Endodermal cell (in vitro differentiated cells): Measurements from ENCODE around the gene BUD31. TPM values are rescaled to one million over a fixed set of nuclear protein-coding genes. Genes with fewer than 3 reads are reported as not detected.
A peak's percentile ranks its signal among the peaks of the same experiment; 100 is the strongest.

Source experiments
- DNase-seq: peaks from one replicate; pipeline ENCODE4 v3.0.0-alpha.2; 2017
- H3K27ac ChIP-seq: 2 replicates; pipeline ENCODE4 v1.5.1; 2013; ENCODE audit warnings: mild to moderate bottlenecking, low read depth, low read length, moderate library complexity
- H3K27me3 ChIP-seq: 2 replicates; pipeline ENCODE4 v1.6.1; 2013; ENCODE audit warnings: mild to moderate bottlenecking, low read length, moderate library complexity; ENCODE audit not compliant: insufficient read depth, control insufficient read depth, poor library complexity, severe bottlenecking
- H3K36me3 ChIP-seq: 2 replicates; pipeline ENCODE4 v1.7.0; 2013; ENCODE audit warnings: mild to moderate bottlenecking, low read length, moderate library complexity; ENCODE audit not compliant: control insufficient read depth, insufficient read depth
- H3K4me1 ChIP-seq: one replicate; pipeline ENCODE4 v1.7.0; 2013; ENCODE audit warnings: low read length; ENCODE audit not compliant: control insufficient read depth, insufficient read depth
- H3K4me3 ChIP-seq: 2 replicates; pipeline ENCODE4 v1.5.1; 2013; ENCODE audit warnings: mild to moderate bottlenecking, low read length, moderate library complexity
- H3K9ac ChIP-seq: 2 replicates; pipeline ENCODE4 v1.6.1; 2013; ENCODE audit warnings: mild to moderate bottlenecking, low read length, moderate library complexity; ENCODE audit not compliant: poor library complexity, severe bottlenecking; ENCODE audit errors: extremely low read depth
- H3K9me3 ChIP-seq: 2 replicates; pipeline ENCODE4 v1.6.1; 2013; ENCODE audit warnings: mild to moderate bottlenecking, low read length, moderate library complexity; ENCODE audit not compliant: control insufficient read depth
- H3K27ac Mint-ChIP-seq: 2 replicates; pipeline ENCODE4 v1.8.0; 2020; ENCODE audit warnings: mixed read lengths
- H3K27me3 Mint-ChIP-seq: 2 replicates; pipeline ENCODE4 v1.8.0; 2021; ENCODE audit warnings: mild to moderate bottlenecking, mixed read lengths; ENCODE audit not compliant: insufficient read depth
- H3K36me3 Mint-ChIP-seq: 2 replicates; pipeline ENCODE4 v1.8.0; 2020; ENCODE audit warnings: low read depth, mixed read lengths
- H3K4me1 Mint-ChIP-seq: 2 replicates; pipeline ENCODE4 v1.8.0; 2020; ENCODE audit warnings: mixed read lengths
- H3K4me3 Mint-ChIP-seq: 2 replicates; pipeline ENCODE4 v1.8.0; 2020; ENCODE audit warnings: mild to moderate bottlenecking, moderate library complexity, mixed read lengths
- H3K9me3 Mint-ChIP-seq: 2 replicates; pipeline ENCODE4 v1.8.0; 2020; ENCODE audit warnings: mild to moderate bottlenecking, mixed read lengths
- CTCF ChIP-seq: fragments of 200-600 bp; sonication (generic); conservative IDR thresholded peaks from 2 replicates; pipeline ENCODE4 v1.5.0; 2021; ENCODE audit warnings: antibody characterized with exemption, mild to moderate bottlenecking
- WGBS, 2 experiments: methylation state at CpG; one replicate each; pipeline versions ENCODE4 v1.1.5 to v1.1.7; 2013; ENCODE audit warnings: missing lambda C conversion rate in 2 of 2, mixed read lengths in 1 of 2; ENCODE audit not compliant: insufficient coverage in 1 of 2, insufficient read length in 1 of 2; 5-methylcytosine and 5-hydroxymethylcytosine counted together
- total RNA-seq, 2 donors: library from RNA; stranded (reverse); fragmentation: NEBNext Ultra II Directional in 1 of 2; extraction: Animal tissue kit (Norgen Biotek cat#: 25700) in 1 of 2; gene quantifications; 2 replicates in 1 of 2; 3 replicates in 1 of 2; pipeline ENCODE4 v1.2.1, GENCODE V29; 2021

The BUD31 gene
- total RNA-seq, 2 donors from 2014 or later: 102 to 117 TPM

GRCh38 chr7:99420986-99421385 lies 12.2 kb downstream of the BUD31 start:
- H3K36me3 Mint-ChIP-seq: peaks cover 89% of the 10 kb centered on the region
- Histone ChIP-seq H3K4me3 (no peak overlapping the region), H3K36me3 (peaks cover 89% of the 10 kb centered on the region), H3K27me3 (no peaks in the 10 kb centered on the region), H3K9me3 (no peaks in the 10 kb centered on the region), H3K27ac (no peak overlapping the region), H3K4me1 (no peaks in the 10 kb centered on the region), H3K9ac (no peak overlapping the region)
- H3K27me3 Mint-ChIP-seq: no peaks in the 10 kb centered on the region
- no peaks in the 10 kb centered on the region for H3K9me3 Mint-ChIP-seq
- TF ChIP-seq CTCF: no peak
- no peak overlapping the region for H3K27ac Mint-ChIP-seq
- H3K4me1 Mint-ChIP-seq: no peaks in the 10 kb centered on the region
- DNase-seq: no peak
- H3K4me3 Mint-ChIP-seq: no peak overlapping the region
- 94% methylated on average over 7 of the region's 7 CpGs for WGBS, 2 experiments

GRCh38 chr7:99422186-99422585 lies 13.4 kb downstream of the BUD31 start:
- Histone ChIP-seq H3K27me3 (no peaks in the 10 kb centered on the region), H3K27ac (no peak overlapping the region), H3K9ac (no peak overlapping the region), H3K4me3 (no peak overlapping the region), H3K36me3 (peaks cover 77% of the 10 kb centered on the region), H3K4me1 (no peaks in the 10 kb centered on the region), H3K9me3 (no peaks in the 10 kb centered on the region)
- Mint-ChIP-seq H3K36me3 (peaks cover 82% of the 10 kb centered on the region), H3K4me3 (no peak overlapping the region), H3K27me3 (no peaks in the 10 kb centered on the region), H3K9me3 (no peaks in the 10 kb centered on the region), H3K27ac (peak overlapping the region; percentile 76), H3K4me1 (no peaks in the 10 kb centered on the region)
- DNase-seq: no peak
- WGBS, 2 experiments: 93 to 95% methylated on average over 11 of the region's 11 CpGs
- no peak for TF ChIP-seq CTCF

GRCh38 chr7:99422625-99423024 lies 13.9 kb downstream of the BUD31 start:
- H3K27ac Mint-ChIP-seq: no peak overlapping the region
- Histone ChIP-seq H3K27ac (no peak overlapping the region), H3K27me3 (no peaks in the 10 kb centered on the region), H3K36me3 (peaks cover 72% of the 10 kb centered on the region), H3K9ac (no peak overlapping the region), H3K4me1 (no peaks in the 10 kb centered on the region), H3K9me3 (no peaks in the 10 kb centered on the region), H3K4me3 (no peak overlapping the region)
- no peak for DNase-seq
- no peaks in the 10 kb centered on the region for H3K9me3 Mint-ChIP-seq
- H3K4me3 Mint-ChIP-seq: no peak overlapping the region
- no peaks in the 10 kb centered on the region for H3K4me1 Mint-ChIP-seq
- H3K27me3 Mint-ChIP-seq: no peaks in the 10 kb centered on the region
- TF ChIP-seq CTCF: no peak
- peaks cover 78% of the 10 kb centered on the region for H3K36me3 Mint-ChIP-seq
- 89 to 94% methylated on average over 4 to 5 of the region's 5 CpGs for WGBS, 2 experiments
